Measurements from ENCODE around the gene NUP93. TPM values are rescaled to one million over a fixed set of nuclear protein-coding genes. Genes with fewer than 3 reads are reported as not detected.

NUP93 gene
- total and polyA plus RNA-seq, 2 experiments from 2014 or later = 139 to 187 TPM

DNA sequence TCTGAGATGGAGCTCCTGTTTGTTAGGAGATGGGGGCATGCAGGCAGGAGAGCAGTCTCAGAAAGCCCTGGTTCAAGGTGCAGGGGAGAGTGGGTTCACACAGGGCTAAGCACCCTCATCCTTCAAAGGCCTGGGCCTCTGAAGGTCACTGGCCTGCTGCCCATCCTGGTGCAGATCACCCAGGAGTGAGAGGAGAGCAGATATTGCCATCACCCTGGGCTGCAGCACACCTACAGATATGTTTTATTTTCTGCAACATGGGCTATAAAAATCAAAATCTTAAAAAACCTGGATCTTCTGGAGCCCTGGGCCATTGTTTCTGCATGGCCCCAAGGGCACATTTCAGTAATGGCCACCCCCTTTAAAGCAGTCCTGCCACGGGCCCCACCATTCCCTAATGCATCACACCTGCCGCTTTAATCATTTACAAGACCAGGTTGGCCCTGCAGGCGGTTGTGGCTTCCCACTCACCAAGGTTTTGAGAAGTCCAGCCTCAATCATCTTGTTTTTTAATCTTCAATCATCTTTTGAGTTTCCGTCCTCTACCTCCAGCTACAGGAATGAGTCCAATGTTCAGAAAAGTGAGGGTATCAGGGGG is 20.4 kb upstream of the NUP93 start (continued):
- TF ChIP-seq, protein P1, sequence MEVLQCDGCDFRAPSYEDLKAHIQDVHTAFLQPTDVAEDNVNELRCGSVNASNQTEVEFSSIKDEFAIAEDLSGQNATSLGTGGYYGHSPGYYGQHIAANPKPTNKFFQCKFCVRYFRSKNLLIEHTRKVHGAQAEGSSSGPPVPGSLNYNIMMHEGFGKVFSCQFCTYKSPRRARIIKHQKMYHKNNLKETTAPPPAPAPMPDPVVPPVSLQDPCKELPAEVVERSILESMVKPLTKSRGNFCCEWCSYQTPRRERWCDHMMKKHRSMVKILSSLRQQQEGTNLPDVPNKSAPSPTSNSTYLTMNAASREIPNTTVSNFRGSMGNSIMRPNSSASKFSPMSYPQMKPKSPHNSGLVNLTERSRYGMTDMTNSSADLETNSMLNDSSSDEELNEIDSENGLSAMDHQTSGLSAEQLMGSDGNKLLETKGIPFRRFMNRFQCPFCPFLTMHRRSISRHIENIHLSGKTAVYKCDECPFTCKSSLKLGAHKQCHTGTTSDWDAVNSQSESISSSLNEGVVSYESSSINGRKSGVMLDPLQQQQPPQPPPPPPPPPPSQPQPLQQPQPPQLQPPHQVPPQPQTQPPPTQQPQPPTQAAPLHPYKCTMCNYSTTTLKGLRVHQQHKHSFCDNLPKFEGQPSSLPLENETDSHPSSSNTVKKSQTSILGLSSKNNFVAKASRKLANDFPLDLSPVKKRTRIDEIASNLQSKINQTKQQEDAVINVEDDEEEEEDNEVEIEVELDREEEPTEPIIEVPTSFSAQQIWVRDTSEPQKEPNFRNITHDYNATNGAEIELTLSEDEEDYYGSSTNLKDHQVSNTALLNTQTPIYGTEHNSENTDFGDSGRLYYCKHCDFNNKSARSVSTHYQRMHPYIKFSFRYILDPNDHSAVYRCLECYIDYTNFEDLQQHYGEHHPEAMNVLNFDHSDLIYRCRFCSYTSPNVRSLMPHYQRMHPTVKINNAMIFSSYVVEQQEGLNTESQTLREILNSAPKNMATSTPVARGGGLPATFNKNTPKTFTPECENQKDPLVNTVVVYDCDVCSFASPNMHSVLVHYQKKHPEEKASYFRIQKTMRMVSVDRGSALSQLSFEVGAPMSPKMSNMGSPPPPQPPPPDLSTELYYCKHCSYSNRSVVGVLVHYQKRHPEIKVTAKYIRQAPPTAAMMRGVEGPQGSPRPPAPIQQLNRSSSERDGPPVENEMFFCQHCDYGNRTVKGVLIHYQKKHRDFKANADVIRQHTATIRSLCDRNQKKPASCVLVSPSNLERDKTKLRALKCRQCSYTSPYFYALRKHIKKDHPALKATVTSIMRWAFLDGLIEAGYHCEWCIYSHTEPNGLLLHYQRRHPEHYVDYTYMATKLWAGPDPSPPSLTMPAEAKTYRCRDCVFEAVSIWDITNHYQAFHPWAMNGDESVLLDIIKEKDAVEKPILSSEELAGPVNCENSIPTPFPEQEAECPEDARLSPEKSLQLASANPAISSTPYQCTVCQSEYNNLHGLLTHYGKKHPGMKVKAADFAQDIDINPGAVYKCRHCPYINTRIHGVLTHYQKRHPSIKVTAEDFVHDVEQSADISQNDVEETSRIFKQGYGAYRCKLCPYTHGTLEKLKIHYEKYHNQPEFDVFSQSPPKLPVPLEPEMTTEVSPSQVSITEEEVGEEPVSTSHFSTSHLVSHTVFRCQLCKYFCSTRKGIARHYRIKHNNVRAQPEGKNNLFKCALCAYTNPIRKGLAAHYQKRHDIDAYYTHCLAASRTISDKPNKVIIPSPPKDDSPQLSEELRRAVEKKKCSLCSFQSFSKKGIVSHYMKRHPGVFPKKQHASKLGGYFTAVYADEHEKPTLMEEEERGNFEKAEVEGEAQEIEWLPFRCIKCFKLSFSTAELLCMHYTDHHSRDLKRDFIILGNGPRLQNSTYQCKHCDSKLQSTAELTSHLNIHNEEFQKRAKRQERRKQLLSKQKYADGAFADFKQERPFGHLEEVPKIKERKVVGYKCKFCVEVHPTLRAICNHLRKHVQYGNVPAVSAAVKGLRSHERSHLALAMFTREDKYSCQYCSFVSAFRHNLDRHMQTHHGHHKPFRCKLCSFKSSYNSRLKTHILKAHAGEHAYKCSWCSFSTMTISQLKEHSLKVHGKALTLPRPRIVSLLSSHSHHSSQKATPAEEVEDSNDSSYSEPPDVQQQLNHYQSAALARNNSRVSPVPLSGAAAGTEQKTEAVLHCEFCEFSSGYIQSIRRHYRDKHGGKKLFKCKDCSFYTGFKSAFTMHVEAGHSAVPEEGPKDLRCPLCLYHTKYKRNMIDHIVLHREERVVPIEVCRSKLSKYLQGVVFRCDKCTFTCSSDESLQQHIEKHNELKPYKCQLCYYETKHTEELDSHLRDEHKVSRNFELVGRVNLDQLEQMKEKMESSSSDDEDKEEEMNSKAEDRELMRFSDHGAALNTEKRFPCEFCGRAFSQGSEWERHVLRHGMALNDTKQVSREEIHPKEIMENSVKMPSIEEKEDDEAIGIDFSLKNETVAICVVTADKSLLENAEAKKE (CRISPR knock-in tag; IDR thresholded peaks at IDR 0.05) = no peak
- TF ChIP-seq JUNB (IDR thresholded peaks at IDR 0.05; ENCODE audit: unreplicated experiment) = no peak

DNA sequence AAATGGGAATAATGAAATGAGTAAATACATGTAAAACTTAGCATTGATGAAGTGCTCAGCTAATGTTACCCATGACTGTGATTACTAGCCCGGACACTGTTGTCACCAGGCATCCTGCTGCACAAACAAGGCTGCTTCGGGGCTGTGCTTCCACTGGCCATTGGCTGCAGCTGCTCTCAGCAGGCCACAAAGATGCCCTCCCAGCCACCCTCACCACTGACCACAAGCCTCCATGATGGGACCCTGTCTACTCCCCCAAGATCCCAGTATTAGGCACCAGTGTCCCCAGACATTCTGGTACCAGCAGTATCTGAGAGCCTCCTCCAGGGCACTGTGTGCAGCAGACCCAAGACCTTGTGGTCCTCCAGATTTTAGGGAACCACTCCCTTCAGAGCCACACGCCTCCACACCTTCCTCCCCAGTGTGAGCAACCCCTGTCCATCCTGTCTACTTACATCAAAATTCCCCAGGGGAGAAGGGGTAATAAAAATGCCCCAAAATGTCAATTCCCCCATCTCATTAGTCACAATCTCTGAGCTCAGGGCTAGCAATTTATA is 19.7 kb upstream of the NUP93 start:
- Histone ChIP-seq H3K4me3 (no peak overlapping the region), H3K9me2 (ENCODE audit: insufficient read depth) (no peaks in the 10 kb centered on the region), H3K4me2 (no peak overlapping the region), H2AFZ (0 out of 2 replicates have a peak overlapping the region, but pooled peaks have one; percentile 47), H3K36me3 (ENCODE audit: insufficient read depth) (no peaks in the 10 kb centered on the region), H4K20me1 (replicated peaks; ENCODE audit: insufficient read depth) (no peaks in the 10 kb centered on the region), H3K79me2 (replicated peaks; ENCODE audit: insufficient read depth) (no peaks in the 10 kb centered on the region), H3K4me1 (ENCODE audit: insufficient read depth) (peaks cover 5% of the 10 kb centered on the region), H3F3A (replicated peaks; ENCODE audit: low read depth) (no peaks in the 10 kb centered on the region), H3K27ac (ENCODE audit: low read depth) (no peak overlapping the region), H3K27me3 (ENCODE audit: insufficient read depth) (no peaks in the 10 kb centered on the region)
- no peak for DNase-seq (ENCODE audit: low spot score)
- Mint-ChIP-seq H3K36me3 (ENCODE audit: low read depth) (no peaks in the 10 kb centered on the region), H3K27ac (no peak overlapping the region), H3K4me1 (peaks cover 11% of the 10 kb centered on the region), H3K4me3 (no peak overlapping the region), H3K9me3 (no peaks in the 10 kb centered on the region), H3K27me3 (ENCODE audit: insufficient read depth, low read depth, poor library complexity) (peaks cover 13% of the 10 kb centered on the region)
- no peak for ATAC-seq
- TF ChIP-seq, protein P2, sequence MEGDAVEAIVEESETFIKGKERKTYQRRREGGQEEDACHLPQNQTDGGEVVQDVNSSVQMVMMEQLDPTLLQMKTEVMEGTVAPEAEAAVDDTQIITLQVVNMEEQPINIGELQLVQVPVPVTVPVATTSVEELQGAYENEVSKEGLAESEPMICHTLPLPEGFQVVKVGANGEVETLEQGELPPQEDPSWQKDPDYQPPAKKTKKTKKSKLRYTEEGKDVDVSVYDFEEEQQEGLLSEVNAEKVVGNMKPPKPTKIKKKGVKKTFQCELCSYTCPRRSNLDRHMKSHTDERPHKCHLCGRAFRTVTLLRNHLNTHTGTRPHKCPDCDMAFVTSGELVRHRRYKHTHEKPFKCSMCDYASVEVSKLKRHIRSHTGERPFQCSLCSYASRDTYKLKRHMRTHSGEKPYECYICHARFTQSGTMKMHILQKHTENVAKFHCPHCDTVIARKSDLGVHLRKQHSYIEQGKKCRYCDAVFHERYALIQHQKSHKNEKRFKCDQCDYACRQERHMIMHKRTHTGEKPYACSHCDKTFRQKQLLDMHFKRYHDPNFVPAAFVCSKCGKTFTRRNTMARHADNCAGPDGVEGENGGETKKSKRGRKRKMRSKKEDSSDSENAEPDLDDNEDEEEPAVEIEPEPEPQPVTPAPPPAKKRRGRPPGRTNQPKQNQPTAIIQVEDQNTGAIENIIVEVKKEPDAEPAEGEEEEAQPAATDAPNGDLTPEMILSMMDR (conservative IDR thresholded peaks at IDR 0.05; ENCODE audit: low read depth in 2 of 2) = no peak

Data from GM23338 (cell line).